HCT116 (cell line): Measurements from ENCODE around the gene GNAI3.

Source experiments
- CTCF ChIP-seq, 3 experiments: fragments of 200-600 bp in 1 of 3; sonication (generic) in 1 of 3; IDR thresholded peaks in 2 of 3; conservative IDR thresholded peaks in 1 of 3; 2 replicates each; pipeline ENCODE4 v1.5.1; 2012 to 2017; ENCODE audit warnings: low read depth in 2 of 3, low read length in 2 of 3, antibody characterized with exemption in 1 of 3, borderline replicate concordance in 1 of 3, control low read depth in 1 of 3, mild to moderate bottlenecking in 1 of 3, mixed read lengths in 1 of 3, mixed run types in 1 of 3, moderate library complexity in 1 of 3; ENCODE audit not compliant: insufficient read depth in 1 of 3
- EGR1 ChIP-seq: IDR thresholded peaks from 2 replicates; pipeline ENCODE4 v1.6.1; 2012; ENCODE audit warnings: low read depth
- REST ChIP-seq: IDR thresholded peaks from 2 replicates; pipeline ENCODE4 v1.6.1; 2012; ENCODE audit warnings: low read depth

DNA sequence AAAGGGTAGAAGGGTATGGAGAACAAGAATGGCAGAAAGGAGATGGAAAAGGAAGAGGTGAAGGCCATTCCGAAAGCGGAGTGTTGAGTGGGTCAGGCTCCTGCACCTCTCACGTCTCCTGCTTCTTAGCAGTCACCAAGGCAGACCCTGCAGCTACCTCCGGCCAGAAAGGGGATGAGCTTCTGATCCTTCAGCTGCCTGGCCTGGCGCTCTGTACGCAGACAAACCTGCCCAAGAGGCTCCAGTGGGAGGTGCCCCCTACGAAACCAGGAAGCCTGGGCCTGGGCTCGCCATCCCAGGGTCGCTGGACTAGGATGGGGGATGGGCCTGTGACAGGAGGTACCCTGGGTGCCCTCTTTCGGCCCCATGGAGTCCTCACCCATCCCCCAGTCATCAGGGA lies 5.8 kb upstream of the GNAI3 start:
- no peak for TF ChIP-seq CTCF (IDR thresholded peaks at IDR 0.05 in 2 of 3, conservative IDR thresholded peaks at IDR 0.05 in 1 of 3; ENCODE audit: borderline replicate concordance in 1 of 3, insufficient read depth in 1 of 3, low read depth in 2 of 3, low read length in 2 of 3)
- TF ChIP-seq REST: no peak
- TF ChIP-seq EGR1: no peak
